Subcutaneous adipose tissue (tissue), 4 donors: Measurements from ENCODE around the gene MKNK2. TPM values are rescaled to one million over a fixed set of nuclear protein-coding genes. Genes with fewer than 3 reads are reported as not detected.

ENCODE experiments used
- CTCF ChIP-seq: fragments of 450-650 bp; IDR thresholded peaks from one replicate; pipeline ENCODE4 v1.5.1; 2016; ENCODE audit warnings: low read depth, mild to moderate bottlenecking, control low read depth, antibody characterized with exemption, moderate library complexity
- total RNA-seq, 4 donors: library from RNA; depleted of rRNA; stranded (reverse); fragments of >200 nt; gene quantifications; one replicate each; pipeline ENCODE4 v1.1.0, GENCODE V29; 2016

Gene MKNK2
- total RNA-seq, 4 donors from 2014 or later = 120 to 386 (median 204) TPM

- TF ChIP-seq CTCF = no peak
Observed at GRCh38 chr19:2096480-2097202, 45.6 kb upstream of the MKNK2 start, which contains the start of gene IZUMO4. Gene IZUMO4, plus strand, starts transcription at chr19:2096915. Its CDS starts 31 bp downstream, at chr19:2096946.

GRCh38 chr19:2096034-2096479, 45.0 kb upstream of the MKNK2 start, which contains the start of gene MOB3A:
Gene MOB3A, minus strand, starts transcription at chr19:2096326. Its CDS starts 17,766 bp downstream, at chr19:2078560.
- no peak for TF ChIP-seq CTCF

GRCh38 chr19:2089727-2090053, 38.6 kb upstream of the MKNK2 start:
- no peak for TF ChIP-seq CTCF

GRCh38 chr19:2089001-2089711, 38.1 kb upstream of the MKNK2 start:
- no peak for TF ChIP-seq CTCF

- no peak for TF ChIP-seq CTCF
Observed at GRCh38 chr19:2087621-2088100, 36.6 kb upstream of the MKNK2 start.

- no peak for TF ChIP-seq CTCF
Observed at GRCh38 chr19:2084993-2085720, 34.1 kb upstream of the MKNK2 start.
